Endothelial cell of umbilical vein (primary cell): Measurements from ENCODE around the gene CTBP2. TPM values are rescaled to one million over a fixed set of nuclear protein-coding genes. Genes with fewer than 3 reads are reported as not detected.

Source experiments
- BruUV-seq: library from RNA; stranded (reverse); fragments of 400-500 nt; replicated peaks from 2 replicates; lab custom pipeline; 2021; lab: Mats Ljungman, UMichigan
- CTCF ChIA-PET: fragments of 300-600, 350-600 bp; sonication (Branson Sonifier 250); formaldehyde crosslinking; loops from one replicate; lab custom pipeline; 2021; ENCODE audit warnings: antibody characterized with exemption, inconsistent platforms; lab: Charles Lee
- POLR2A ChIA-PET: fragments of 300-600, 350-600 bp; sonication (Branson Sonifier 250); formaldehyde crosslinking; loops from one replicate; lab custom pipeline; 2021; ENCODE audit warnings: antibody characterized with exemption, inconsistent platforms; lab: Charles Lee
- DNase-seq: peaks from one replicate; pipeline ENCODE4 v3.0.0-alpha.2; 2011; ENCODE audit warnings: low read depth, low spot score
- FAIRE-seq: peaks from 2 replicates; lab custom pipeline; 2011; peaks lifted over from hg19 to GRCh38; lab: Jason Lieb, UNC
- H2AFZ ChIP-seq: 2 replicates; pipeline ENCODE4 v1.6.0; 2012; ENCODE audit warnings: low read depth, low read length, control low read depth, inconsistent platforms
- H3K27ac ChIP-seq: 2 replicates; pipeline ENCODE4 v1.5.1; 2011; ENCODE audit warnings: low read depth, mild to moderate bottlenecking, control low read depth, low read length, moderate library complexity; ENCODE audit not compliant: insufficient read depth
- H3K27me3 ChIP-seq, 2 experiments: 2 replicates each; pipeline versions ENCODE4 v1.6.0 to v1.6.1; 2011; ENCODE audit warnings: low read length in 2 of 2, mixed read lengths in 1 of 2; ENCODE audit not compliant: control insufficient read depth in 2 of 2, insufficient read depth in 2 of 2
- H3K36me3 ChIP-seq, 2 experiments: 2 replicates in 1 of 2; 3 replicates in 1 of 2; pipeline ENCODE4 v1.5.1; 2011; ENCODE audit warnings: low read length in 2 of 2, mild to moderate bottlenecking in 1 of 2, moderate library complexity in 1 of 2; ENCODE audit not compliant: control insufficient read depth in 2 of 2, insufficient read depth in 2 of 2; ENCODE audit errors: extremely low read depth in 1 of 2
- H3K4me1 ChIP-seq: 3 replicates; pipeline ENCODE4 v1.5.1; 2011; ENCODE audit warnings: mild to moderate bottlenecking, low read length; ENCODE audit not compliant: control insufficient read depth, insufficient read depth; ENCODE audit errors: extremely low read depth
- H3K4me2 ChIP-seq: 2 replicates; pipeline ENCODE4 v1.6.1; 2011; ENCODE audit warnings: low read length, control low read depth, mixed read lengths; ENCODE audit not compliant: insufficient read depth
- H3K4me3 ChIP-seq, 3 experiments: fragments of 200-600 bp in 1 of 3; sonication (generic), shearing (Covaris generic) in 1 of 3; replicated peaks in 1 of 3; 2 replicates each; pipeline ENCODE4 v1.5.1; 2011 to 2016; ENCODE audit warnings: control low read depth in 3 of 3, low read length in 3 of 3, mild to moderate bottlenecking in 2 of 3, inconsistent platforms in 1 of 3, low read depth in 1 of 3, moderate library complexity in 1 of 3; ENCODE audit not compliant: insufficient read depth in 1 of 3
- H3K79me2 ChIP-seq: 2 replicates; pipeline ENCODE4 v1.6.0; 2012; ENCODE audit warnings: low read length, inconsistent platforms; ENCODE audit not compliant: control insufficient read depth, insufficient read depth
- H3K9ac ChIP-seq: replicated peaks from 2 replicates; pipeline ENCODE3; 2011; ENCODE audit warnings: low read length, control low read depth; ENCODE audit not compliant: insufficient read depth; ENCODE audit errors: extremely low read depth
- H3K9me1 ChIP-seq: replicated peaks from 3 replicates; pipeline ENCODE4 v1.6.0; 2011; ENCODE audit warnings: mild to moderate bottlenecking, low read length; ENCODE audit not compliant: control insufficient read depth, insufficient read depth; ENCODE audit errors: extremely low read depth
- H3K9me3 ChIP-seq: replicated peaks from 2 replicates; pipeline ENCODE4 v1.5.1; 2012; ENCODE audit warnings: low read length, inconsistent platforms; ENCODE audit not compliant: control insufficient read depth, insufficient read depth
- H4K20me1 ChIP-seq: replicated peaks from 2 replicates; pipeline ENCODE3; 2011; ENCODE audit warnings: mild to moderate bottlenecking, low read length; ENCODE audit not compliant: control insufficient read depth, insufficient read depth; ENCODE audit errors: extremely low read depth
- CTCF ChIP-seq, 2 donors: IDR thresholded peaks; 1 replicate in 1 of 2; 2 replicates in 1 of 2; pipeline ENCODE4 v1.5.1; 2011; ENCODE audit warnings: low read length in 2 of 2, mild to moderate bottlenecking in 2 of 2, moderate library complexity in 2 of 2, control low read depth in 1 of 2, inconsistent platforms in 1 of 2, low read depth in 1 of 2; ENCODE audit not compliant: insufficient read depth in 1 of 2; ENCODE audit errors: extremely low read depth in 1 of 2
- EZH2 ChIP-seq: IDR thresholded peaks from 2 replicates; pipeline ENCODE4 v1.6.1; 2012; ENCODE audit warnings: borderline replicate concordance, low read depth, mild to moderate bottlenecking, moderate library complexity, low read length, inconsistent platforms; ENCODE audit not compliant: severe bottlenecking
- FOS ChIP-seq: IDR thresholded peaks from 2 replicates; pipeline ENCODE4 v1.6.1; 2011; ENCODE audit warnings: mild to moderate bottlenecking, low read length, moderate library complexity, borderline replicate concordance; ENCODE audit not compliant: insufficient read depth
- GATA2 ChIP-seq: IDR thresholded peaks from 2 replicates; pipeline ENCODE4 v1.7.0; 2011; ENCODE audit warnings: low read depth, mild to moderate bottlenecking, moderate library complexity, mixed read lengths, low read length; ENCODE audit not compliant: insufficient read length, insufficient read depth
- JUN ChIP-seq: IDR thresholded peaks from 2 replicates; pipeline ENCODE4 v1.6.1; 2011; ENCODE audit warnings: borderline replicate concordance, low read depth; ENCODE audit not compliant: insufficient read length, insufficient read depth
- MAX ChIP-seq: IDR thresholded peaks from 2 replicates; pipeline ENCODE4 v1.6.1; 2011; ENCODE audit not compliant: insufficient read depth, insufficient read length
- MYC ChIP-seq: IDR thresholded peaks from one replicate; pipeline ENCODE4 v1.6.1; 2011; ENCODE audit warnings: mild to moderate bottlenecking, low read depth, low read length
- POLR2A ChIP-seq: IDR thresholded peaks from 2 replicates; pipeline ENCODE4 v1.6.1; 2012; ENCODE audit warnings: low read depth, mild to moderate bottlenecking, control low read depth, low read length
- POLR2AphosphoS5 ChIP-seq: IDR thresholded peaks from 2 replicates; pipeline ENCODE4 v1.6.1; 2012; ENCODE audit warnings: low read depth, mild to moderate bottlenecking, control low read depth, low read length, moderate library complexity; ENCODE audit not compliant: insufficient read depth
- dilution Hi-C: fragments of 300-500 bp; cut with MboI; formaldehyde crosslinking; loops from one replicate; pipeline ENCODE4 v1.15.0; 2019; ENCODE audit warnings: low sequenced_read_pairs; ENCODE audit not compliant: extremely low pct_ligation_motif_present
- intact Hi-C: fragments of 100-400 bp; cut with micrococcal nuclease; formaldehyde crosslinking; loops from one replicate; pipeline ENCODE4 v1.10.0; 2022
- polyA plus RNA-seq, 4 experiments: library from polyadenylated mRNA; depleted of rRNA in 3 of 4; stranded (reverse) in 3 of 4; unstranded in 1 of 4; fragments of >200 nt; gene quantifications; 2 replicates each; pipeline versions ENCODE4 v1.2.1 to v1.2.3, GENCODE V29; 2011 to 2012; ENCODE audit warnings: missing spikeins in 1 of 4
- total RNA-seq: library from RNA; stranded (reverse); gene quantifications from 2 replicates; pipeline ENCODE4 v1.2.3, GENCODE V29; 2021

CTBP2 gene
- total and polyA plus RNA-seq, 2 donors (not counting 3 experiments of a cell fraction or from before 2014, with no cell fraction given), result 118 to 128 TPM

- Histone ChIP-seq H3K9ac (no peak overlapping the region), H3K36me3 (peaks cover 0 to 19% of the 10 kb centered on the region in 2 experiments), H3K4me3 (no peak overlapping the region), H3K27ac (peak overlapping the region; percentile 72), H3K9me1 (no peaks in the 10 kb centered on the region), H3K9me3 (no peaks in the 10 kb centered on the region), H3K4me1 (peaks cover 34% of the 10 kb centered on the region), H4K20me1 (peaks cover 4% of the 10 kb centered on the region), H3K4me2 (no peak overlapping the region), H2AFZ (no peak overlapping the region), H3K27me3 (no peaks in the 10 kb centered on the region), H3K79me2 (peaks cover 100% of the 10 kb centered on the region)
- dilution Hi-C loops (no loop called here), intact Hi-C loops (no loop called here)
- no peak for DNase-seq
- no peak for FAIRE-seq
- CTCF ChIA-PET, result interaction anchor here (1.0 to 1.7 kb wide), 3 partner anchors 9 to 100 kb away, joined by 3 to 7 read pairs (median 4); no protein-coding TSS in a partner anchor
- POLR2A ChIA-PET, result no interaction called here
- BruUV-seq, result no TSS peak
- TF ChIP-seq MAX (no peak), GATA2 (no peak), POLR2AphosphoS5 (no peak), EZH2 (no peak), JUN (no peak), MYC (no peak), CTCF (IDR thresholded peaks at IDR 0.05; ENCODE audit: extremely low read depth in 1 of 2, insufficient read depth in 1 of 2, low read depth in 1 of 2, low read length in 2 of 2) (no peak), FOS (no peak), POLR2A (no peak)
Observed at GRCh38 chr10:125147971-125148439, 12.4 kb downstream of the CTBP2 start.
